ENCODE data around the gene TRIM72. TPM values are rescaled to one million over a fixed set of nuclear protein-coding genes. Genes with fewer than 3 reads are reported as not detected.
"Not testable (repeated sequence)": the region's sequence is repeated elsewhere in the genome, so short reads cannot be mapped to it uniquely, and the experiment has no call there.

The TRIM72 gene
- total RNA-seq, 1 donor from 2014 or later = 0.07 TPM

DNA sequence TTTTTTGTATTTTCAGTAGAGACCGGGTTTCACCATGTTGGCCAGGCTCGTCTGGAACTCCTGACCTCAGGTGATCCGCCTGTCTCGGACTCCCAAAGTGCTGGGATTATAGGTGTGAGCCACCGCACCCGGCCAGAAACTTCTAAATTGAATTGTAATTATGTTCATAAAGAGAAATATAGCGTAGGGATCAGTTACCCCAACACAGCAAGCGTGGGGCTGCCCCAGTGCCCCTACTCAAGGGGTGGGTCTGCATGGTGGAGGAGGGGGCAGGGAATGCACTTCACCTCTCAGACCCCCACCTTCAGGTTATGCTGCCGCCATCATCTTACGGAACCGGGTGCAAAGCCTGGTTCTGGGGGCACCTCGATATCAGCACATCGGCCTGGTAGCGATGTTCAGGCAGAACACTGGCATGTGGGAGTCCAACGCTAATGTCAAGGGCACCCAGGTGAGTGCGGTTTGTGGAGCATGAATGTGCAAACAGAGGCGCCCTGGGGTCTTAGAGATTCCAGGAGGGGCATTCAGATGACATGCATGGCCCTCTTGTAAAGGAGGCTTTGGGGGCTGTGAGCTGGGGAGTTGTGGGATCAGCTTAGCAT is 63.8 kb downstream of the TRIM72 start:
- no peak overlapping the region for H3K4me2 ChIP-seq
- no peak overlapping the region for H3K27ac ChIP-seq
- Mint-ChIP-seq H3K4me1 (no peaks in the 10 kb centered on the region), H3K9me3 (peaks cover 2% of the 10 kb centered on the region), H3K27me3 (ENCODE audit: insufficient read depth, low read depth) (peaks cover 5% of the 10 kb centered on the region), H3K27ac (no peak overlapping the region), H3K4me3 (no peak overlapping the region), H3K36me3 (no peaks in the 10 kb centered on the region)
- DNase-seq (ENCODE audit: low spot score) = no peak
- no peaks in the 10 kb centered on the region for H3K4me1 ChIP-seq
- no peak overlapping the region for H3K4me3 ChIP-seq
- H3F3A ChIP-seq (ENCODE audit: low read depth) = no peaks in the 10 kb centered on the region
- H4K20me1 ChIP-seq (ENCODE audit: low read depth) = no peaks in the 10 kb centered on the region
- no peak overlapping the region for H2AFZ ChIP-seq (replicated peaks)
- no peaks in the 10 kb centered on the region for H3K79me2 ChIP-seq (ENCODE audit: low read depth)
- TF ChIP-seq EZH2phosphoT487 (IDR thresholded peaks at IDR 0.05) (no peak), EZH2 (IDR thresholded peaks at IDR 0.05) (no peak)
- TF ChIP-seq, protein P1, sequence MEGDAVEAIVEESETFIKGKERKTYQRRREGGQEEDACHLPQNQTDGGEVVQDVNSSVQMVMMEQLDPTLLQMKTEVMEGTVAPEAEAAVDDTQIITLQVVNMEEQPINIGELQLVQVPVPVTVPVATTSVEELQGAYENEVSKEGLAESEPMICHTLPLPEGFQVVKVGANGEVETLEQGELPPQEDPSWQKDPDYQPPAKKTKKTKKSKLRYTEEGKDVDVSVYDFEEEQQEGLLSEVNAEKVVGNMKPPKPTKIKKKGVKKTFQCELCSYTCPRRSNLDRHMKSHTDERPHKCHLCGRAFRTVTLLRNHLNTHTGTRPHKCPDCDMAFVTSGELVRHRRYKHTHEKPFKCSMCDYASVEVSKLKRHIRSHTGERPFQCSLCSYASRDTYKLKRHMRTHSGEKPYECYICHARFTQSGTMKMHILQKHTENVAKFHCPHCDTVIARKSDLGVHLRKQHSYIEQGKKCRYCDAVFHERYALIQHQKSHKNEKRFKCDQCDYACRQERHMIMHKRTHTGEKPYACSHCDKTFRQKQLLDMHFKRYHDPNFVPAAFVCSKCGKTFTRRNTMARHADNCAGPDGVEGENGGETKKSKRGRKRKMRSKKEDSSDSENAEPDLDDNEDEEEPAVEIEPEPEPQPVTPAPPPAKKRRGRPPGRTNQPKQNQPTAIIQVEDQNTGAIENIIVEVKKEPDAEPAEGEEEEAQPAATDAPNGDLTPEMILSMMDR (IDR thresholded peaks at IDR 0.05) = no peak
- no peaks in the 10 kb centered on the region for H3K9me3 ChIP-seq (ENCODE audit: low read depth)
- no peaks in the 10 kb centered on the region for H3K27me3 ChIP-seq
- H3K9ac ChIP-seq = no peak overlapping the region
- no peaks in the 10 kb centered on the region for H3K36me3 ChIP-seq

DNA sequence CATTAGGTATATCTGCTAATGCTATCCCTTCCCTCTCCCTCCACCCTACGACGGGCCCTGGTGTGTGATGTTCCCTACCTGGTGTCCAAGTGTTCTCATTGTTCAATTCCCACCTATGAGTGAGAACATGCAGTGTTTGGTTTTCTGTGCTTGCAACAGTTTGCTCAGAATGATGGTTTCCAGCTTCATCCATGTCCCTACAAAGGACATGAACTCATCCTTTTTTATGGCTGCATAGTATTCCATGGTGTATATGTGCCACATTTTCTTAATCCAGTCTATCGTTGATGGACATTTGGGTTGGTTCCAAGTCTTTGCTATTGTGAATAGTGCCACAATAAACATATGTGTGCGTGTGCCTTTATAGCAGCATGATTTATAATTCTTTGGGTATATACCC is 64.9 kb downstream of the TRIM72 start:
- not testable (repeated sequence) for H3K79me2 ChIP-seq (ENCODE audit: low read depth); H3K9me3 ChIP-seq (ENCODE audit: low read depth); H3K4me3 ChIP-seq; H3K4me3 Mint-ChIP-seq; H3K9ac ChIP-seq; DNase-seq (ENCODE audit: low spot score); H3K27me3 ChIP-seq; H2AFZ ChIP-seq (replicated peaks); H3K4me2 ChIP-seq; H3K9me3 Mint-ChIP-seq; H3F3A ChIP-seq (ENCODE audit: low read depth); H3K4me1 Mint-ChIP-seq; H3K27ac ChIP-seq; H3K27me3 Mint-ChIP-seq (ENCODE audit: insufficient read depth, low read depth); H3K36me3 Mint-ChIP-seq; H3K4me1 ChIP-seq; H3K27ac Mint-ChIP-seq; H4K20me1 ChIP-seq (ENCODE audit: low read depth); H3K36me3 ChIP-seq

Small RNAs within 50 kb of the gene (small RNA-seq; reads per million reads assigned to genes)
- gene AC009088.4 (not detected), gene NDUFA3P6 (not detected)

Other genes with a start within 250 kb of the TRIM72 start
- gene HSD3B7, start 228.9 kb upstream of the TRIM72 start, total RNA-seq (ENCODE audit: low replicate concordance) = 1.4 and 2.9 TPM in 2 replicates
- gene STX1B, start 203.5 kb upstream of the TRIM72 start, total RNA-seq (ENCODE audit: low replicate concordance) = 6.6 and 7.3 TPM in 2 replicates
- gene STX4, start 180.6 kb upstream of the TRIM72 start, total RNA-seq (ENCODE audit: low replicate concordance) = 6.6 and 13.3 TPM in 2 replicates
- 3.7 and 14.7 TPM in 2 replicates for gene ZNF668, start 139.9 kb upstream of the TRIM72 start, total RNA-seq (ENCODE audit: low replicate concordance)
- gene ZNF646, start 139.7 kb upstream of the TRIM72 start, total RNA-seq (ENCODE audit: low replicate concordance) = 7.5 and 31.2 TPM in 2 replicates
- gene PRSS53, start 125.2 kb upstream of the TRIM72 start, total RNA-seq (ENCODE audit: low replicate concordance) = 2.3 and 7.7 TPM in 2 replicates
- 95.9 and 137 TPM in 2 replicates for gene VKORC1, start 119.3 kb upstream of the TRIM72 start, total RNA-seq (ENCODE audit: low replicate concordance)
- gene BCKDK, start 105.7 kb upstream of the TRIM72 start, total RNA-seq (ENCODE audit: low replicate concordance) = 19.8 and 38.1 TPM in 2 replicates
- gene KAT8, start 96.5 kb upstream of the TRIM72 start, total RNA-seq (ENCODE audit: low replicate concordance) = 59.7 and 71.7 TPM in 2 replicates
- gene PRSS8, start 78.4 kb upstream of the TRIM72 start, total RNA-seq (ENCODE audit: low replicate concordance) = 2.7 and 17.6 TPM in 2 replicates
- gene PRSS36, start 64.1 kb upstream of the TRIM72 start, total RNA-seq (ENCODE audit: low replicate concordance) = 0.30 and 0.68 TPM in 2 replicates
- gene FUS, start 34.0 kb upstream of the TRIM72 start, total RNA-seq (ENCODE audit: low replicate concordance) = 81.7 and 127 TPM in 2 replicates
- 0.81 TPM in 1 of 2 replicates, not detected in the other for gene PYCARD, start 11.4 kb upstream of the TRIM72 start, total RNA-seq (ENCODE audit: low replicate concordance)
- not detected in 2 replicates for gene PYDC1, start 3.0 kb downstream of the TRIM72 start, total RNA-seq (ENCODE audit: low replicate concordance)
- not detected in 2 replicates for gene ITGAM, start 45.9 kb downstream of the TRIM72 start, total RNA-seq (ENCODE audit: low replicate concordance)
- not detected in 2 replicates for gene ITGAX, start 141.1 kb downstream of the TRIM72 start, total RNA-seq (ENCODE audit: low replicate concordance)
- gene ITGAD, start 179.2 kb downstream of the TRIM72 start, total RNA-seq (ENCODE audit: low replicate concordance) = not detected in 2 replicates
- not detected in 2 replicates for gene COX6A2, start 214.2 kb downstream of the TRIM72 start, total RNA-seq (ENCODE audit: low replicate concordance)
- gene ZNF843, start 228.7 kb downstream of the TRIM72 start, total RNA-seq (ENCODE audit: low replicate concordance) = 0.19 and 0.53 TPM in 2 replicates
- 5.4 and 7.6 TPM in 2 replicates for gene ARMC5, start 245.4 kb downstream of the TRIM72 start, total RNA-seq (ENCODE audit: low replicate concordance)